ENCODE data around the gene RPL18A. TPM values are rescaled to one million over a fixed set of nuclear protein-coding genes. Genes with fewer than 3 reads are reported as not detected.

RPL18A gene
- polyA plus RNA-seq, 4 donors, result 867 to 1,395 (median 1,135) TPM

- peak in 3 of 4 donors; percentile 34 to 60 (median 49) for DNase-seq (ENCODE audit: low read depth in 4 of 4, low spot score in 2 of 4)
Measured at GRCh38 chr19:17889609-17890214, 30.0 kb downstream of the RPL18A start.

GRCh38 chr19:17893766-17894165 lies 34.1 kb downstream of the RPL18A start:
- no peak for DNase-seq (ENCODE audit: low read depth in 4 of 4, low spot score in 2 of 4)

GRCh38 chr19:17902701-17903100 lies 43.0 kb downstream of the RPL18A start:
- no peak for DNase-seq (ENCODE audit: low read depth in 4 of 4, low spot score in 2 of 4)

- DNase-seq (ENCODE audit: low read depth in 4 of 4, low spot score in 2 of 4), result no peak
Measured at GRCh38 chr19:17908244-17908643, 48.5 kb downstream of the RPL18A start.

- no peak for DNase-seq (ENCODE audit: low read depth in 4 of 4, low spot score in 2 of 4)
Measured at GRCh38 chr19:17909003-17909732, 49.5 kb downstream of the RPL18A start.

GRCh38 chr19:17910791-17911360 lies 51.2 kb downstream of the RPL18A start:
- no peak for DNase-seq (ENCODE audit: low read depth in 4 of 4, low spot score in 2 of 4)

Other genes with a start within 250 kb of the RPL18A start
- gene UNC13A, start 171.6 kb upstream of the RPL18A start, polyA plus RNA-seq (ENCODE audit: insufficient read length in 4 of 4), result under 1 TPM; 0.16 to 0.38 (median 0.26) TPM
- 10 to 100 TPM; 29.1 to 49.0 (median 40.0) TPM for gene MAP1S, start 140.4 kb upstream of the RPL18A start, polyA plus RNA-seq (ENCODE audit: insufficient read length in 4 of 4)
- gene FCHO1, start 108.4 kb upstream of the RPL18A start, polyA plus RNA-seq (ENCODE audit: insufficient read length in 4 of 4), result 1 to 10 TPM; 1.3 to 3.3 (median 2.5) TPM
- gene B3GNT3, start 64.8 kb upstream of the RPL18A start, polyA plus RNA-seq (ENCODE audit: insufficient read length in 4 of 4), result 10 to 100 TPM in 2 of 4 donors, 1 to 10 TPM in 2; 5.1 to 12.0 (median 8.0) TPM
- gene INSL3, start 38.4 kb upstream of the RPL18A start, polyA plus RNA-seq (ENCODE audit: insufficient read length in 4 of 4), result under 1 TPM; 0.19 to 0.55 (median 0.38) TPM
- gene JAK3, start 11.9 kb upstream of the RPL18A start, polyA plus RNA-seq (ENCODE audit: insufficient read length in 4 of 4), result 1 to 10 TPM; 2.2 to 4.9 (median 3.6) TPM
- under 1 TPM in 3 of 4 donors, not detected in 1; 0.04 to 0.14 (median 0.04) TPM for gene SLC5A5, start 12.0 kb downstream of the RPL18A start, polyA plus RNA-seq (ENCODE audit: insufficient read length in 4 of 4)
- gene CCDC124, start 73.1 kb downstream of the RPL18A start, polyA plus RNA-seq (ENCODE audit: insufficient read length in 4 of 4), result 100 to 1,000 TPM in 1 of 4 donors, 10 to 100 TPM in 3; 51.9 to 100 (median 78.3) TPM
- 1 to 10 TPM; 5.6 to 8.4 (median 7.0) TPM for gene KCNN1, start 107.2 kb downstream of the RPL18A start, polyA plus RNA-seq (ENCODE audit: insufficient read length in 4 of 4)
- 1 to 10 TPM; 4.9 to 6.0 (median 5.3) TPM for gene ARRDC2, start 148.3 kb downstream of the RPL18A start, polyA plus RNA-seq (ENCODE audit: insufficient read length in 4 of 4)
- under 1 TPM; 0.18 to 0.42 (median 0.31) TPM for gene IL12RB1, start 227.0 kb downstream of the RPL18A start, polyA plus RNA-seq (ENCODE audit: insufficient read length in 4 of 4)
- gene MAST3, start 237.9 kb downstream of the RPL18A start, polyA plus RNA-seq (ENCODE audit: insufficient read length in 4 of 4), result 1 to 10 TPM; 3.5 to 9.6 (median 6.3) TPM

Measured in left renal cortex interstitium (tissue), 4 donors.